ENCODE measurements around the gene LMAN1L.

The LMAN1L gene

DNA sequence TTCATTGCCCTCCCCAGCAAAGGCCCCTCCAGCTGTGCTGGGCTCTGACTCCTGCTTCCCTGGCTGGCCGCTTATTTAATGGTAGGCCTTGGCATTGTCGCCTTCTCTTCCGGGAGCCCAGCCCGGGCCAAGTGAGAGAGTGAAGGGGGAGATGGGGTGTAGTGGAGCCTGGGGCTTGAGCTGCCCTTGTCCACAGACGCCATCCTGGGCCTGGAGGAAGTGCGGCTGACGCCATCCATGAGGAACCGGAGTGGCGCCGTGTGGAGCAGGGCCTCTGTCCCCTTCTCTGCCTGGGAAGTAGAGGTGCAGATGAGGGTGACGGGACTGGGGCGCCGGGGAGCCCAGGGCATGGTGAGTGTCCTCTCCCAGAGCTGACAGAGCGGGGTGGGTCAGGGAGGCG is 3.3 kb downstream of the LMAN1L start:
- DNase-seq (ENCODE audit: low spot score), result no peak
- TF ChIP-seq, protein P1, sequence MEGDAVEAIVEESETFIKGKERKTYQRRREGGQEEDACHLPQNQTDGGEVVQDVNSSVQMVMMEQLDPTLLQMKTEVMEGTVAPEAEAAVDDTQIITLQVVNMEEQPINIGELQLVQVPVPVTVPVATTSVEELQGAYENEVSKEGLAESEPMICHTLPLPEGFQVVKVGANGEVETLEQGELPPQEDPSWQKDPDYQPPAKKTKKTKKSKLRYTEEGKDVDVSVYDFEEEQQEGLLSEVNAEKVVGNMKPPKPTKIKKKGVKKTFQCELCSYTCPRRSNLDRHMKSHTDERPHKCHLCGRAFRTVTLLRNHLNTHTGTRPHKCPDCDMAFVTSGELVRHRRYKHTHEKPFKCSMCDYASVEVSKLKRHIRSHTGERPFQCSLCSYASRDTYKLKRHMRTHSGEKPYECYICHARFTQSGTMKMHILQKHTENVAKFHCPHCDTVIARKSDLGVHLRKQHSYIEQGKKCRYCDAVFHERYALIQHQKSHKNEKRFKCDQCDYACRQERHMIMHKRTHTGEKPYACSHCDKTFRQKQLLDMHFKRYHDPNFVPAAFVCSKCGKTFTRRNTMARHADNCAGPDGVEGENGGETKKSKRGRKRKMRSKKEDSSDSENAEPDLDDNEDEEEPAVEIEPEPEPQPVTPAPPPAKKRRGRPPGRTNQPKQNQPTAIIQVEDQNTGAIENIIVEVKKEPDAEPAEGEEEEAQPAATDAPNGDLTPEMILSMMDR (IDR thresholded peaks at IDR 0.05; ENCODE audit: extremely low read depth, missing control alignments), result no peak

DNA sequence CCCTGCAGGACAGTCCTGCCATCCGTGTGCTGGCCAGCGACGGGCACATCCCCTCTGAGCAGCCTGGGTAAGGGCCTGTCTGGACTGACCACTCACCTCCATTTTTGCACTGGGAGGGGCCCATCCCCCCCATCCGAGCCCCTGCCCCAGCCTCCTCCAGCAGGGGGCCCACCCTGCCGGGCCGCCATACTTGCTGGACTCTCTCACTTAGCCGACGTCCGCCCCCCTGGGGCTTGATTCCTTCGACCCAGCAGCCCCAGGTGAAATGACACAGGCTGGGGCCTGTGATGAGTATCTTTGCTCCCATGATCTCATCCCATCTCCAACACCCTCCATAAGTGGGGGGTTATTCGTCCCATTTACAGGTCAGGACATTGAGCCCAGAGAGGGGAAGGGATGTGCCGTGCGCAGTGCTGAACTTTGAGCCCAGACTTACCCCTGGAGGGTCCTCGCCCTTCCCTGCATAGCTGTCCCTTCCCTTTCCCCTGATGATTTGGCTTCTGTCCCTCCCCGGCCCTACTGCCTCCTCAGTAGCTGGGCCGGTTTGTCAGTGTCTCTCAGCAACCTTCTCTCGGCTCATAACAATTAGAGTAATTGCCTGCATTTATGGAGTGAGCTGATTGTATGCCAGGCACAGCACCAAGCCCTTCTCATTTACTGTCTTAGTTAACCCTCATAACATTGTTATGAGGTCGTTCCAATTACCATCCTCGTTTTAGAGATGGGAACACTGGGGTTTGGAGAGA is 4.2 kb downstream of the LMAN1L start:
- no peak for DNase-seq (ENCODE audit: low spot score)
- TF ChIP-seq, protein P1 (IDR thresholded peaks at IDR 0.05; ENCODE audit: extremely low read depth, missing control alignments), result no peak

DNA sequence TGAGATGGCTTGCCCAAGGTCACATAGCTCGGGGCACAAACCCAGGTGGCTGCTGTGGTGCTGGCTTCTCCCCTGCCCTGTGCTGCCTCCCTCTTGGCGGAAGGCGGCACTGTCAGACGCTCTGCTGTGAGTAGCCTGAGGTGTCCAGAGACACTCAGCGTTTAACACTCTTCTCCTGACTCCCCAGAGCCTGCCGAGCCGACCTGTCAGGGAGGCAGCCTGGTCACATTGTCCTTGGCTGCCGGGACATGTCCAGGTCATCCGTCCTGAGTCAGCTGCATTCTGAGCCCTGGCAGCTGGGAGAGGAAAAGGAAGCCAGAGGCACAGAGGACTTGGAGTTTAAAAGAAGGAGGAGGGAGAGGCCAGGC is 4.7 kb downstream of the LMAN1L start:
- no peak for DNase-seq (ENCODE audit: low spot score)
- TF ChIP-seq, protein P1 (IDR thresholded peaks at IDR 0.05; ENCODE audit: extremely low read depth, missing control alignments), result no peak

DNA sequence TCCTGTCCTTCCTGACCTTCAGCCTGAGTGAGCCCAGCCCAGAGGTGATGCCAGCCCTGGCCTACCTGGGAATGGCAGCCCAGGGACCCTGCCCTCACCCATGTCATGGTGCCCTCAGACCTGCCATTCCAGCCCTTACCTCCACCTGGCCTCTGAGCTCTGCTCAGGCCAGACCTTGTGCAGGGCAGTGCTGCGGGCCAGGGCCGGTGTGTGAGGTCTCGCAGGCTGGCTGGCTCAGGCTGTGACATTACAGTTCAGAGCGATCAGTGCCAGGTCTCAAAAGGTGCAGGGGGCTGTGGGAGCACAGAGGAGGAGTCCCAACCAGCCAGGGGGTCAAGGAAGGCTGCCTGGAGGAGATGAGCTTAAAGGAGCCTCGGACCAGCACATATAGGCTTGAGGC is 7.4 kb downstream of the LMAN1L start:
- TF ChIP-seq, protein P1 (IDR thresholded peaks at IDR 0.05; ENCODE audit: extremely low read depth, missing control alignments), result no peak
- no peak for DNase-seq (ENCODE audit: low spot score)

DNA sequence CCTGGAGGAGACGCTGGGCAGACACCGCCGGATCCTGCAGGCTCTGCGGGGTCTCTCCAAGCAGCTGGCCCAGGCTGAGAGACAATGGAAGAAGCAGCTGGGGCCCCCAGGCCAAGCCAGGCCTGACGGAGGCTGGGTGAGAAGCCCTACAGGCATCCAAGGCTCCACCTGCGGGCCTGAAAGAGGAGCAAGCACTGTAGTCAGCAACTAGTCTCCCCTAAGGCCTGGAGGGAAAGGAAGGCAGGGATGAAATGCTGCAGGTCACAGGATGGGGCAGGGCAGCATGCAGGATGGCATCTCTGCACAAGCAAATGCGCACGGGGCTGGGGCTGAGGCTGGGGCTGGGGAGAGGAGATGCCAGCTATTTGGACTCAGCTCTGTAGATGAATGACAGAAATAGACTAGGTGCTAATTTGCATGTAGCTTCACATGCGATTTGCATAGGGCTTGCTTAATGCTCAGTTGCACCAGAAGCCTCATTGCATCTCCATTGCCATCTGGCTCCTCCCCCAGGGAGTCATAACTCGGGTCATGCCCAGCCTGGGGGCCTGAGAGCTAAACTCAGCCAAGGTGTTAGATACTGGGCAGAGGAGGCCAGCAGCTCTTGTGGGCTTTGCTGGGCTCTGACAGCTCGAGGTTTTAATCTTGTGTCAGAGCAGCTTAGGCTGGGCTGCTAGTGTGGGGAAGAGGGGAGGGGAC is 8.6 kb downstream of the LMAN1L start:
- DNase-seq (ENCODE audit: low spot score), result peak; percentile 75
- TF ChIP-seq, protein P1 (IDR thresholded peaks at IDR 0.05; ENCODE audit: extremely low read depth, missing control alignments), result no peak

DNA sequence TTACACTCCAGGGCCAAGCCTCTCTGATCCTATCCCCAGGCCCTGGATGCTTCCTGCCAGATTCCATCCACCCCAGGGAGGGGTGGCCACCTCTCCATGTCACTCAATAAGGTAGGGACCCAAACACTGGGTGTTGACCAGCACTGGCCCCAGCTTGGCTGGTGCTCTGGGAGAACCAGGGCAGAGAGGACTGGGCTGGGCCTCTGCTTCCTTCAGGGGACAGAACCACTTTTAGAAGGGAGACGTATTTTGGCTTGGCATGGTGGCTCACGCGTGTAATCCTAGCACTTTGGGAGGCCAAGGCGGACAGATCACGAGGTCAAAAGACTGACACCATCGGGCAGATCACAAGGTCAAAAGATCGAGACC is 9.1 kb downstream of the LMAN1L start:
- TF ChIP-seq, protein P1 (IDR thresholded peaks at IDR 0.05; ENCODE audit: extremely low read depth, missing control alignments), result no peak
- DNase-seq (ENCODE audit: low spot score), result no peak

DNA sequence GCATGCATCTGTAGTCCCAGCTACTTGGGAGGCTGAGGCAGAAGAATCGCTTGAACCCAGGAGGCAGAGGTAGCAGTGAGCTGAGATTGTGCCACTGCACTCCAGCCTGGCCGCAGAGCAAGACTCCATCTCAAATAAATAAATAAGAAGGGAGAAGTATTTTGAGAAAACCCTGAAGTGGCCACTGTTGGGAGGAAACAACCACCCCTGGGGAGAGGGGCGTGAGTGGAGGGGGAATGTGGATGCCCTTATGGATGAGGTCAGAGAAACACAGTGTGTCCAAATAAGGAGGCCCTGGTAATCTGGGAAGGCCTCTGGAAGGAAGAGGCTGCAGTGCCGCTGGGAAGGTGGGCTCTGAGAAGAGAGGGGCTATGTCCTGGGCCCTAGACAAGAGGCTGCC is 9.6 kb downstream of the LMAN1L start:
- TF ChIP-seq, protein P1 (IDR thresholded peaks at IDR 0.05; ENCODE audit: extremely low read depth, missing control alignments), result no peak
- no peak for DNase-seq (ENCODE audit: low spot score)
